HG03575 (cell line): ENCODE results near the gene SUGCT.

Source experiments
- ATAC-seq: cut with Tn5 transposase; IDR thresholded peaks from one replicate; pipeline ENCODE4 v1.9.1; 2021; ENCODE audit not compliant: unreplicated experiment, insufficient number of reproducible peaks, low FRiP score; ENCODE audit errors: extremely low read depth

SUGCT gene

DNA sequence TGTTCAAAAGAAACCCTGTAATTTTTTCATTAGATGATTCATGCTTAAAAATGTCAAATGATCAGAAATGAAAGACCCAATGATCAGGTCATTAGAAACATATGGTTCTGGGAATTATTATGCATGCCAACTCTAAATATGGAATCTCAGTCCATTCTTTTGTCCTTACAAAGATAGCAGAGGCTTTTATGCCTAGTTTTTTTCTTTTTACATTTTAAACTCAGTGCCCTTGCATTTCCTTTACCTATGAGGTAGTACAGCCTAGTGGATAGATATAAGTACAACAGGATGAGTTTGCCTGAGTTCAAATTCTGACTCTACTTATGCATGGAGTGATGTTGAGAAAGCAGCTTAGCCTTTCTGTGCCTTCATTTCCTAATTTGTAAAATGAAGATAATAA is 392.9 kb downstream of the SUGCT start:
- ATAC-seq: no peak

DNA sequence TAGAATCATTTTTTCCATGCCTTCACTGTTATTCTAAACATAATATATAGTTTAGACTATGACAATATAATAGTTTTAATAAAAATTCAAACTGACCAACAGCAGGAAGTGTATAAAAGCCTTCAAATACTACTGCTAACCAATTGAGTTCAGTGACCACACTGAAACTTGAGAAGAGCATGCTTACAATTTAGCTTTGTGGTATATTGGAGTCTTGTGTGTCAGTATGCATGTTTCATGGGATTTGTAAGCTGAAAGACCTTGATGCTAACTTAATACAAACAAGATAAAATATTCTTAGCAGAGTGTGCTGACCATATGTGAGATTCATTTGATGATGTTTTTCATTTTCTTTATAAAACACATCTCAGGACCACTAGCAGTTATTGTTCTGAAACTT is 395.5 kb downstream of the SUGCT start:
- ATAC-seq: no peak

DNA sequence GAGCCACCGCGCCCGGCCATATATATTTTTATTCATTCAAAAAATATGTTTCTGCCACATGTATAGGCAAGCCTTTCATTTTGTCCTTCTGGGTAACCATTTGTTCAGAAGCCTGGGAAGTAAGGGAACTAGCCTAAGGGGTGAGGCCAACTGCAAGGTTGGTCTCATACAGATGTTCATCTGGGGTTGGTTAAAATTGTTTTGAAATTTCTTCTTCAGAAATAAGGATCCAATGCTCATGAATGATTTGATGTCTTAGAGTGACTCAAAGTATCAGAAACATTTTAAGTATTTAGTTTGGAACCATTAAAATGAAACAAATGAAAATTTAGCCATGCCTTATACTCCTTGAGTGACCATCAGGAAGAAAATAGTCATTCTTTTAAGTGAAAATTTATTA is 397.2 kb downstream of the SUGCT start:
- no peak for ATAC-seq

DNA sequence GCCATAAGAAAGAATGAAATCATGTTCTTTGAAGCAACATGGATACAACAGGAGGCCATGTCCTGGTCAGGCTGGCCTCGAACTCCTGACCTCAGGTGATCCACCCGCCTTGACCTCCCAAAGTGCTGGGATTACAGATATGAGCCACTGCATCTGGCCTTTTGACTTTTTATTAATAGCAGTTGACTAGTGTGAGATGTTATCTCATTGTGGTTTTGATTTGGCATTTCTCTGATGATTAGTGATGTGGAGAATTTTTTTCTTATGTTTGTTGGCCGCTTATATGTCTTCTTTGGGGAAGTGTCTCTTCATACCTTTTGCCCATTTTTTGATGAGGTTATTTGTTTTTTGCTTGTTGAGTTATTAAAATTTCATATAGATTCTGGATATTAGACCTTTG is 400.9 kb downstream of the SUGCT start:
- ATAC-seq: no peak

DNA sequence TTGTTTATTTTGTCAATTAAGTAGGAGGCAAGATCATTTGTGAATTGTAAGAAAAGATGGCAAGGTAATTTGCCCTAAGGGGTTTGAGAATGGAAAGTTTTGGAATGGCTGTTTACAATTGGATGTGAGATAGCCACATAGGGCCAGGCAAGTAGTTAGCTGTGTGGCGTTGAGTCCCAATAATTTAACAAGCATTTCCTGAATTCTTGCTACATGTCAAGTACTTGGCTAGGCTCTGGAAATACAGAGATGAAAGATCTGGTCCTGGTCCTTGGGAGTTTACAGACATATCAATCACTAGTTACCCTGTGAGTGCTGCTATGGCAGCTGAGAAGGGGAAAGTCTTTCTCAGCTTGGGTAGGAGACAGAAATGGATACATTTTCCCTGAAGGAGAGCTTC is 401.6 kb downstream of the SUGCT start:
- no peak for ATAC-seq

DNA sequence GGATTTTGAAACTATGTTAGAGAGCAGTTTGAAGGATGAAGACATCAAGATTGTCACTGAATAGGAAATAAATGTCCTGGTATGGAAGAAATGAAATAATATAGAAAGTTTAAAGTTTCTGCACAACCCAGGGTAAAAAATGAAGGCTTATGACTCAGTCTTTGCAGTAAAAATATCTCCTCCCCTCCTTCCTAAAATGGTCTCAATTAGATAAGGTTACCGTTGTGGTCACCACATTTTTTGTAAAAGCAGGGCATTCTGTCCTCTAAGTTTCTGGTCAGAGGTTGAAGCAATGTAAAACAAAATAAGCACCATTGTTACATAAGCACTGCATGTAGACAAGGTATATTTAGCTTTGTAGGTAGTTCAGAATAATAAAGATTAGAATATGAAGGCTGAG is 403.5 kb downstream of the SUGCT start:
- ATAC-seq: no peak

DNA sequence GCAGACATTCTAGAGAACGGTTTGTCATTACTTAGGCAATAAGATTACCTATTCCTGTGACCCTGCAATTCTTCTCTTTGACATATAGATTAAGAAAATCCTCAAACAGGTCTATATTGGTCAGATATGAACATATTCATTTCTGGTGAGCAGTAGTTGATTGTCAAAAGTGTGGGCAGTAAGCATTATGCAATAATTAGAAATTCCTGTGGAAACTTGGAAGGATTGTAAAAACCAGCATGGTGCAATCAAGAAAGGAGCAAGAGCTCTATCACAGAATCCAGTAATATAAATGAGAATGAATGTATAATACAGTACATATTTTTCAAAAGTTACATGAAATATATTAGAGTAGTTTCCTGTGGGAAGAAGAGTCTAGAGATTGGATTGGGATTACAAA is 406.5 kb downstream of the SUGCT start:
- ATAC-seq: no peak

DNA sequence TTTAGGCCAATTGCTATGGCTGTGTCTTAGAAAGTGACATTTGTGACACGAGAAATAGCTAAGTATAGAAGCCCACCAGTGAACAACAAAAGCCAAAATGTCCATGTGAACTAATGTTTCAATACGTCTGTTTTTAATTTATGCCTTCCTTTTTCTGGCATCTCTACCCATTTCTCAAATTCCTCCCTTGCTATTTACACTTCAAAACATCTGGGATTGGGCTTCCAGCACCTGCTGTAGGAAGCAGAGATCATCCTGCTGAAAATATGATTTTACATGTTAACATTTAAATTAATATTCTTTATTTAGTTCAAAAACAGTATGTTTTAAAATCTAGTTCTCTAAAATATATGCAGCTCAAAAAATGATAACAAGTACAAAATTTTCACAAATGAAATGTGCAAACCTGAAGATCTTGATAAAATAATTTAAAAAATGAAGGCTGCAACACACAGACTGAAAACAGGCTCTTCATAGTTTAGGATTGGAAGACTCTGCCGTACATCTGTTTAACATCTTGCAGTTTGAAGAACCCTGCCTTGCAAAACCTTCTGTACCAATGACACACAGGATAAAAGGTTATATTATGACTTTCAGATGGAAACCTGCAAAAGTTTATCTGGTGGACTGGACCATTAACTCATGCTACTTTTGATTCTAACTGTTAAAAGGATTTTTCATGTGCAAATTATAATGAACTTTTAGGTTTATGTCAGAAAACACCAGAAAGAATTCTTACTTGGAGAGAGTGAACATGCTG is 408.4 kb downstream of the SUGCT start:
- ATAC-seq: no peak

DNA sequence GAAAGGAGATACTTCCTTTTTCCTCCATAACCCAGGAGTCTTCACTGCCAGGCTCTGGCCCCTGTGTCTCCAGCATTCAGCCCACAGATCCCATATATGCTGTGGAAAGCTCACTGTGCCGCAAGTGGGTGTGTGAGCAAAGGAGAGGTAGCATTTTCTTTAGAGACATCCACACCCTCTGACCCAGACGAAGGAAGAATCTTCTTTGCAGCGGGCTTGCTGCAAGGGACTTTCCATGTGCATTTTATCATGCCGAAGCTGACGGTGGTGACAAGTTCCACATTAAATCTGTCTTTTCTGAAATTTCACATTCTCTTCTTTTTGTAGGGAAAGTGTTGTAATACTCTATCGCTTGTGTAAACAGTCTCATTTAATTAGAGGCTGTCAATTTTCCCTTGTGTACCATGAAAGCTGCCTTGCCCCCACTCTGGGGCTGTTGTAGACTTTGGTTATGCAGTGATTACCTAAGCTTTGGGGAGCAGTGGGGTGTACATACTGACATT is 409.5 kb downstream of the SUGCT start:
- ATAC-seq: no peak

DNA sequence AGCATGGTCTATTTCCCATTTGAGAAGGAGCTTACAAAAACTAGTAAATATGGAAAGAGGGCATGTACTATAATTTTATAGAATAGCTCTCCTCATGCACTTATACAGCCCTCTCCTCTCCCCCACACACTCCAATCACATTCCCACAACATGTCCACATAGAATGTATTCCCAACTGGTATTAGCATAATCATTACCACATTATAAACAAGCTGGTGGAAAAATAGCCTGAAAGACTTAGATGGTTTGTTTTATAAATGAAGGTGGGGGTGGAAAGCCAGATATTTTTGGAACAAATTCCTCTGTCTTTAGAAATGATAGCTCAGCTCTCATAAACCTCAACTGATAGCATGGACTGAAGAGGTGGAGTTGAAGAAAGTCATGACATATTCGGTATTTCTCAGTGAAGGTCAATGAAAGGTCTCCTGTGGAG is 410.1 kb downstream of the SUGCT start:
- no peak for ATAC-seq

DNA sequence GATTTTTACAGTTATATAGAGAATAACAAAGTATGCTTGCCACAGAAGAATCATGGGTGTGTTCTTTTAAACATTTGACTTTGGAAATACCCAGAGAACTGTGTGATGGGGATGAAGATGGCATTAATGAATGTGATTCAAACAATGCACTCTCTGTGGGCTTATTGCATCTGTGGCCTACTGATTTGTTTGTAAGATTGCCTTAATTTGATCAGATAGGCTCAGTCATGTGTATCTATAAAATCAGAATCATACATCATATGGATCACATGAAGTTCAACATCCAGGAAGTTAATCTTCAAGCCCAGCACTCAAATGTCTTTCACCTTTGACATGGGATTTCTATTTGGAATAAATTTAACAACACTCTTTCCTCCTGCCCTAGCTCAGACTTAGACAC is 410.9 kb downstream of the SUGCT start:
- no peak for ATAC-seq

DNA sequence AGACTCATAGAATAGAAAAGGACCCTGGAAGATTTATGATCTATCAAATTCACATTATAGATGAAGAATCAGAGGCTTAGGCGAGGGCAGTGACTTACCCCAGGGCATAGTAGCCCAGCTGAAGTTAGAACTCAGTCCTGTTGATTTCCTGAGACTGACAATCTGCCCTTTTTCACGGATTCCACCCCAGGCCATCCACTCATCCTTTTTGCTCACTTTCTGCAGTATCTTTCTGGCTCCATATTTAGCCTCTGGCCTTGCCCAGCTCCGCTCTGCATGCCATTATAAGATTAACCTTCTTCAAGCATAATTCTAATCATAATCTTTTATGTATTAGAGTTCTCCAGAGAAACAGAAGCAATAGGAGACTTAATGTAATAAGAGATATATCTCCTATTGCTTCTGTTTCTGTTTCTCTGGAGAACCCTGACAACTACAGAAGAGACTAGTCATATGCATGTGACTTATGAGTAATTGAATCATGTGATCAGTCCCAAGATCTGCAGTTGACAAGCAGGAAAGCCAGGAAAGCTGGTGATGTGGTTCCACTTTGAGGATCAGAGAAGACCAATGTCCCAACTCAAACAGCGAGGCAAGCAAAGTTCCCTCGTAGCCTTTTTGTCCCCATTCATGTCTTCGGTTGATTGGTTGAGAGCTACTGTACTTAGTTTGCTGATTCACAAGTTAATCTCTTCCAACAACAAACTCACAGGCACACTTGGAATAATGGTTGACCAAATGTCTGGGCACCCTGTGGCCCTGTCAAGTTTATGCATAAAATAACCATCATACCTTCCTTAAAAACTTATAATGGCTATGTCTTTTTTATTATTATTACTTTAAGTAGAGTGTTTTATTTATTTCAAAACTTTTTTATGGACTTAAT is 412.1 kb downstream of the SUGCT start:
- ATAC-seq: no peak

DNA sequence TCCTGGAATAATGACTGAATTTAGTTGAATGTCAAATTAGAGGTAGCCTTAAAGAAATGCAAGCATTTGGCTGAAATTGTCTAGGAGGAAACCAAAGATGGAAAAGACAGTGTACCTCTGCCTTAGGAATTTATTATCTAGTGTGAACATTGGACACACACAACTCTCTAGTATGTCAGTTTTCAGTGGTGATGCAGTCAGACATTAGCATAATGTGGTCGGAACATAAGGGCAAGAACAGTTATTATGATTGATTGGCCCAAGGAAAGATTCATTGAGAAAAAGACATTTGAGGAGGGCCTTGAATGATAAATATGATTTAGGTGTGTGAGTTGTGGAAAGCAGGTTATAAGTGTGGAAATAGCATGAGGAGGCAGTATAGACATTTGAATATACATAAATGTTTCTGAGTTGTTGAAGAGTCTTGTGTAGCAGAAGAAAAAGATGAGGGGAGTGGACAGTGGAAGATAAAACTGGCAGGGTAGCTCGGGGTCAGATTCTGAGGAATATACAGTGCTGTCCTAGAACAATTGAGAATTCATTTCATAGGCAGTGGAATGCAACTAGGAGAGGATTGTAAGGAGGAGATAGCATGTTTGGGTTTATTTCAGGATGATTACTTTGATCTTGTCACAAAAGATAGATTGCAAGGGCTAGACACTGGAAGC is 414.7 kb downstream of the SUGCT start:
- ATAC-seq: no peak

DNA sequence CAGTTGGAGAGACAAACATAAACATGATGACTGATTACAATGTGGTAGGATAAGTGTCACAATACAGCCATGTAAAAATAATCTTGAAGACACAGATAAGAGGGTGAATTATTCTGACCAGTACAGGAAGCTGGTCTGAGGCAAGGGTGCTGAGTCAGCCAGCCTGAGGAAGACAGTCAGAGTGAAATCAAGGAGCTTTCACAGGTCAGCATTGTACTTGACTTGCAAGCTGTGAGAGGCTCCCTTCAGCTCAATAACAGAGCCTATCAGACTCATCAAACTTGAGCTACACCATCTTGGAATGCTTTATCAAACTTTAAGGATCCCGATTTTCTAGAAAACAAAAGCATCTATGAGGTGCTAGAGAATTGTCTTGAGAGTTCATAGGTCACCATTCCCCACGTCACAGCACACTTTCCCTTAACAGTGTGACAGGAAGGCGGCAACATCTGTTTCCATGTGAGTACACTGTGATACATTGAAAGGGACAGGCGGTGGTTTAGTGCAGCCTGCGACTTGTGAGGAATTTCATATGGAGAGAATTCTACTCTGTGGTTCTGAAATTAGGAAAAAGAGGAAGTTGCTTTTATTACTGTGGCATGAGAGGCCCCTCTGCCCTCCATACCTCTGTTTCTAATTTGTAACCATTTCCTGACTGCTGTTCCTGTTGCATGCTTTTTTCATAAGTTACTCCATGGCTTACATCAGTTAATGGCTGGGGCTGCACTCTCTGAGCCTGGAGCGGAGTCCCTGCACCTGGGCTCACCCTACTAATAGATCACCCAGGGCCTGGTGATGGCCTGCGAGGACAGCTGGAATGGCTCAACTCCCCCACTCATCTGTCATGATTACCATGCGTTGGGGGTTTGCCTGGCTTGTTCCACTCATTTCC is 417.1 kb downstream of the SUGCT start:
- no peak for ATAC-seq

DNA sequence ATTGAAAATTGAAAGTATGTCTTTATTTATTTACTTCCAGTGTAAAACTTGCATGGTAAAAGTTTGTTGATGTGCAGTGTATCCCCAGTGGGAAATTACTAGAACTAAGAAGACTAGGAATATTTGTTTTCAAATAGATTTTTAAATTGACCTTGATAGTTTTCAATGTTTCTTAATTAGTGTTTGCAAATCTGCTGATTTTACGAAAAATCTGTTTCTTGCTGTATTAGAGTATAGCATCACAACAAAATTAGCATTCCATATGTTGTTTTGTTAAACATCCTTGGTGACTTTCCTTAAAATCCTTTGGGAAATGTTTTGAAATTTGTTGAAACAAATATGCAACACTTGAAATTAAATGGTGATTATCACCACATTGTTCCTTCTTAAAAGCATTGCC is 425.9 kb downstream of the SUGCT start:
- no peak for ATAC-seq

DNA sequence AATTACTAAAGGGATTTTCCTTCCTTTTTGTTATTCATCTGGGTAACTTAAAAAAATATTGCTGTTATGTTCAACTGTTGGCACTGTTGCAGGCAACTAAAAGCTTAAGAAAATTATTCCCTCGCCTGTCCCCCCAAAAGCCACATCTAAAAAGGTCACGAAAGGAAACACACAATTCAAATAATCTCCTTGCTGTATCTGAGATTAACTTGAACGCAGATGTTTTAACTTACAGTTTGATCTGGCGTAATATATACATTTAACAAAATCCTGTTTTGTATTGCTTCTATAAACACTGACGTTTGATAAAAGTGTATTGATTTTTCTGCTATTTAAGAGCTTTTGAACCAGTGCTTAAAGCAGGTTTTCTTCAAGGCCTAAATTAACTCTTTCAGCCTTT is 432.1 kb downstream of the SUGCT start:
- no peak for ATAC-seq

DNA sequence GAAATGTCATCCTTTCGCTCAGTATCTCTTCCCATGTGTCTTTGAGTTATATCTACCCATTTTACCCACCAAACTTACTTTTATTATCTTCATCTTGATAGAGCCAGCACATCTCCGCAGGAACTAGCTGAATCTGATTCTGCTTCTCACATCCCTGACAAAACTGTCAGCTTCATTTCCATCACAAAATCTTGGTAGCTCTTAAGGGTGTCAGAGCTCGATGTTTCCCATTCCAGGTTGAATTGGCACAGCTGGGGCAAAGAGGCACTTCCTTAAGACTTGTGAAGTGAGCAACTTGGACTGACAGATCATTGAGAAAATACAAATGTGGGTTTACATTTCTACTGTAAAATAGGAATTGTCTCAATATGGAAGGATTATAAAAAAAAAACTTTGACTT is 434.5 kb downstream of the SUGCT start:
- no peak for ATAC-seq

DNA sequence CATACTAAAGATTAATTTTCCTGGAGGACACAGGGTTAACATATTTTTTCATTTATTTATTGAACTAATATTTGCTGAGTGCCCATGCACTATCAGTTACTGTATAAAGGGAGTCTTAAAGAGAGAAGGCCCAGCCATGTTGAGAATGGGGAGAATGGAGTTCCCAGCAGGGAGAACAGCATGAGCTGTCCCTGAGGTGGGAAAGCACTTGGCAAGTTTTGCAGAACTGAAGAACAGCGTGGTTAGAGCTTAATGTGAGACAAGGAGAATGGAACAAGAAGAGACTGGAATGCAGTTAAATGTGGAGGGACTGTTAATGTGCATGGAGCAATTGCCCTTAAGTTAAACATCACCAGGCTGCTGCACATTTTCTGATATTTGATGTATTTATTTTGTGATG is 435.4 kb downstream of the SUGCT start:
- ATAC-seq: no peak

DNA sequence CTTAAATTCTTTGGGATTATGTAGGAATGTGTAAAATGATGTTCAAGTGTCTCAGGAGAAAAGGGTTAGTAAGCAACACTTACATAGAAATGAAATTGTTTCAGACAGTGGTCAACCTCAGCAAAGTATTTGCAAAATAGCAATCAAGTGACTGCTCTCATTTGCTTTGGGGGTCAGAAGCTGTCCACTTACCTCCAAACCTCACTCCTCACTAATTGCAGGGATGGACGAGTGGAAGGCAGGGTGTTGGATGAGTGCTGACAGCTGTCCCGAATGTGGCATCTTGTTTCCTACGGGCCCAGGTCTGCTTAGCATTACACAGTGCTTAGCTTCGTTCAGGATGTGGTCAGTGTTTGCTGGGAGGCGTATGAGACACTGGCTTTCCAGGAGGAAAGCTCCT is 437.0 kb downstream of the SUGCT start:
- ATAC-seq: no peak
